NCI-H524 (cell line): ENCODE measurements around the gene PLEKHA8.

ENCODE experiments used
- DNase-seq, 2 experiments: peaks; one replicate each; lab custom pipeline; 2025; lab: John Stamatoyannopoulos, UW

PLEKHA8 gene, protein sequence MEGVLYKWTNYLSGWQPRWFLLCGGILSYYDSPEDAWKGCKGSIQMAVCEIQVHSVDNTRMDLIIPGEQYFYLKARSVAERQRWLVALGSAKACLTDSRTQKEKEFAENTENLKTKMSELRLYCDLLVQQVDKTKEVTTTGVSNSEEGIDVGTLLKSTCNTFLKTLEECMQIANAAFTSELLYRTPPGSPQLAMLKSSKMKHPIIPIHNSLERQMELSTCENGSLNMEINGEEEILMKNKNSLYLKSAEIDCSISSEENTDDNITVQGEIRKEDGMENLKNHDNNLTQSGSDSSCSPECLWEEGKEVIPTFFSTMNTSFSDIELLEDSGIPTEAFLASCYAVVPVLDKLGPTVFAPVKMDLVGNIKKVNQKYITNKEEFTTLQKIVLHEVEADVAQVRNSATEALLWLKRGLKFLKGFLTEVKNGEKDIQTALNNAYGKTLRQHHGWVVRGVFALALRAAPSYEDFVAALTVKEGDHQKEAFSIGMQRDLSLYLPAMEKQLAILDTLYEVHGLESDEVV

DNA sequence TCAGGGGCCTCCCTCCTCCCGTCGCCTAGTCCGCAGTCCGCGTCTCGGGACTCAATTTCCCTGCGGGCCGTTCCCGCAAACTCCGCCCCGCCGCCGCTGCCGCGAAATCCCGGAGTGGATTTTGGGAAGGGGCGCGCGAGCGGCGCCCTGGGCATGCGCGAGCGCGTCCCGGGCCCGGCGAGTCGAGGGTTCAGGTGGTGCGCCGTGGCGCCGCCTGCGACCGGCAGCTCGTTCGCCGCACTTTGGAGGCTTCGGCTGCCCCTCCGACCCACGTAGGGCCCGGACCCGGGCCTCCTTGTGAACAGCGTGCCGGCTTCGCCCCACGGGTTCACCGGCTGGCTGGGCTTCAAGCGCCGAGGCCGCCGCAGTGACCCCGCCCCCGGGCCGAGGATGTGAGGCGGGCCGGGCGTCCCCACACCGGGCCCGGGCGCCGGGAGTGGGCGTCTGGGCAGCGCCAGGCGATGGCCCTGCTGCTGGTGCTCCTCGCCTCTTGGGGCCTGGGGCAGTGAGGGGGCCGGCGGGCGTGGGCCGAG, at the start of gene PLEKHA8:
Gene PLEKHA8 (plus strand): TSS at position 197 of the 533 bp plus-strand sequence. CDS start 351 bp downstream, outside the sequence.
- DNase-seq: peak; percentile 82 to 87

GRCh38 chr7:29980151-29980550, 48.1 kb upstream of the PLEKHA8 start:
- DNase-seq: peak in 1 of 2 experiments; percentile 49

DNA sequence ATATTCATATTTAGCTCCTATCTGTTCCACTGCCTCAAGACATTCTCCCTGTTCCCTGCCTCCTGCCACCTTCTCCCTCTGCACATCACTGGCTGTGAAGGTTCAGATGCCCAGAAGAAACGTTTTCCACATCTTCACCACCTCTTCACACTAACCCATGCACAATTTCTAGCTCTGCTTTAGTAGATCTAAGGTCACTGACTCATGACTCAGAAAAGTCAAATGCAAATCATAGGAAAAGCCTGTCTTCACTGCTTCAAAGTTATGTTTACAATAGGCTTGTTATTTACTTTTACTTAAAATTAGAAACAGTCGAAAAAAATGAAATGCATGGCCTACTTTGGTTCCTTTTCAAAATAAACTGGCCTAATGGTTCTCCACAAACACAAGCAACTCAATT, 41.1 kb upstream of the PLEKHA8 start:
- DNase-seq: no peak

DNA sequence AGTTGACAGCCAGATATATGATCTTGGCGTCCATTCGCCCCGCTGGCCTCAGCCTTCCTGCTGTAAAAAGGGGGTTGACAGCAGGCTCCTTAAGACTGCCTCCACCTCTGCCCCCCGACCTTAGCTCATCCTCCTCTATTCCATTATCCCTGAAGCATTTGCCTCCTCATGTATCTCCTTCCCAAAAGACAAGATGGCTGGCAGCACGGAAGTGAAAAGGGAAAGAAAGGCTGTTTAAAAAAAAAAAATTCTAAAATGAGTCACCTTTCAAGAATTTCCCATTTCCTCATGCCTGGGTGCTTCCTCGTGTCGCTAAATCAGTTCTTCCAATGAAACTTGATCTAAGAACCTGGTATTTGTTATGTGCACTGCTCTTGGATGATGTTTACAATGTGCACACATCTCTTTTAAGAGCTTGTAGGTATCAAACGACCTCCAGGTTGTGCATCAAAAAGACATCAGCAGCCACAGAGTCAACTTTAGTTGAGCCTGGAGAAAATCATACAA, 40.3 kb upstream of the PLEKHA8 start:
- DNase-seq: peak in 1 of 2 experiments; percentile 31

GRCh38 chr7:29988424-29989256, 39.6 kb upstream of the PLEKHA8 start:
- DNase-seq: peak; percentile 60 to 79

DNA sequence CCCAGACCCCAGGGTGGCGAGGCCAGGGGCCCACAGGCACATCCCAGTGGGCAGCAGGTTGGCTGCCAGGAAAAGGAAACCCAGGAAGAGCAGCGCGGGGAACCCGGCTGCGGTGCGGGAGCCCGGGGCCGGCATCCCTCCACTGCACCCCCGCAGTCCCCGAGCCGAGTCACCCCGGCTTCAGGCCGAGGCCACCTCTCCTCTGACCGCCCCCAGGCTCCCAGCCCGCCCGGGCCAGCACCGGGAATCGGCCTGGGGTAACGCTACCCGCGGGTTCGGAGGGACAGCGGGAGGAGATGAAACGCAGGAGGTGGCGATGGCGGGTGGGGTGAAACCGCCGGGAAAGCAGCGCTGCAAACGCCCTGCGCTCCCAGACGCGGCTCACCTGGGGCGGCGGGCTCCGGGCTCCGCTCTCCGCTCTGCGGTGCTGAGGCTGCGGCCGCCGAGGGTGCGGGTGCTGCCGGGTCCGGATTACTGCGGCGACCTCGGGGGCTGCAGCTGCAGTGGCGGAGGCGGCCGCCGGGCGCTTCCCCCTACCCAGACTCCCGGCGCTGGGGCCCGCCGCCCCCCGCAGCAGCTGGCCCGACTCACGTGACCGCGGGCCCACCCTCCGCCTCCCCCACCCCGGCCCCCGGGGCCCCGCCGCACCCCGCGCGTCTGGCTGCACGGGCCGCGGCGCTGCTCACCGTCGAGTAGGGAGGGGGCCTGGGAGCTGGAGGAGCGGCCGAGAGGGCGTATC, 38.8 kb upstream of the PLEKHA8 start, which contains the start of gene SCRN1:
Gene SCRN1 (minus strand): TSS at position 545 of the 739 bp plus-strand sequence. CDS start 20,734 bp downstream, outside the sequence.
- peak; percentile 13 to 70 for DNase-seq

DNA sequence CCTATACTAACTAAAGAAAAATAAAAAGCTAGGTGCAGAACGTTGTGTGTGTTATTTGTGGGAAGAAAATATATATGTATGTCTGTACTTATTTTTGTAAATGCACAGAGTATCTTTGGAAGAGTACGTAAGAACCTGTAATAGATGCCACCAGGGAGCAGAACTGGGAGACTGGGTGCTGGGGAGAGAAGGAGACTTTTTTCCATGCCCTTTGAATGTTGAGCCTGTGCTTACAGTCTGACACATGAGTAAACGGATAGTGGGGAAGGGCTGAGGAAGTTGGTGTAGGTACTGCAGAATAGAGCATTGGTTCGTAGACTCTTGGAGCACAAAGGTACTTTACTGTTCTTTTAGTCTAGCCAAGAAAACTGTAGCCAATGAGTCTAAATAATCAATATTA, 37.3 kb upstream of the PLEKHA8 start:
- DNase-seq: no peak

DNA sequence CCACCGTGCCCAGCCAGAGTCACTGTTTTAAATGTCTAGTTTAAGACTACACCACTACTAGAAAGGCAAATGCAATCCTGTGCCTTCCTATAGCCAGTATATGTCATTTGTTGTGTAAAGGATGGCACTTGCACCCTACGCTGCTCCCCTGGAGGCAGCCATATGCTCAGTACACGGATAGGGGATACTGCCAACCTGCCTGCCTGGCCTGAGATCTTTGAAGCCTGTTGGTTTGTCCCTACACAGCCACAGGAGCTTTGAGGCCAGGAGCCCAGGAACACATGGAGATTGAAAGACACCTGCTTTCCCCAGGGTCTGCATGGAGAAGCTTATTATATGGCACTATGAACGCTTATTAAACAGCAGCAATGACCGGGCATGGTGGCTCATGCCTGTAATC, 36.3 kb upstream of the PLEKHA8 start:
- DNase-seq: no peak

DNA sequence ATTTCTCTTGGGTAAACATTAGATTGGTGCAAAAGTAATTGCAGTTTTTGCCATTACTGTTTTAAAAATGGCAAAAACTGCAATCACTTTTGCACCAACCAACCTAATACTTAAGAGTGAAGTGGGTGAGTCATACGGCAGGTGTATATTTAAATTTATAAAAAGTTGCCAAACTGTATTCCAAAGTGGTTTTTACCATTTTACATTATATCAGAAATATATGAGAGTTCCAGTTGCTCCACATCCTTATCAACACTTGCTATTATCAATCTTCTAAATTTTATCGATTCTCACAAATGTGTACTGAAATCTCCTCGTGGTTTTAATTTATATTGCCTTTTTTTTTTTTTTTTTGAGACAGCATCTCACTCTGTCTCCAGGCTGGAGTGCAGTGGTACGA, 35.1 kb upstream of the PLEKHA8 start:
- no peak for DNase-seq

DNA sequence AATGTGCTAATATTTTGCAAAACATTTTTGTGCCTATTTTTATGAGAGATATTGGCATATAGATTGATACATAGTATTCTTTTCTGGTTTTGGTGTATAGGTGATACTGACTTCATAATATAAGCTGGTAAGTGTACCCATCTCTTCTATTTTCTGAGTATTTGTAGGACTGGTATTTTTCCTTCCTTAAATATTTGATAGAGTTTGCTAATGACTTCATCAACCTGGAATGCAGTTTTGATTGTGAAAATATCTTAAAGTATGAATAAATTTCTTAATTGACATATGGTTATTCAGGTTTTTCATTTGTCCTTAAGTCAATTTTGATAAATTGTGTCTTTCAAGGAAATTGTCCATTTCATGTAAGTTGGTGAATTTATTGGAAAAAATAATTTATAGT, 32.6 kb upstream of the PLEKHA8 start:
- no peak for DNase-seq

GRCh38 chr7:29996321-29996720, 31.9 kb upstream of the PLEKHA8 start:
- no peak for DNase-seq

DNA sequence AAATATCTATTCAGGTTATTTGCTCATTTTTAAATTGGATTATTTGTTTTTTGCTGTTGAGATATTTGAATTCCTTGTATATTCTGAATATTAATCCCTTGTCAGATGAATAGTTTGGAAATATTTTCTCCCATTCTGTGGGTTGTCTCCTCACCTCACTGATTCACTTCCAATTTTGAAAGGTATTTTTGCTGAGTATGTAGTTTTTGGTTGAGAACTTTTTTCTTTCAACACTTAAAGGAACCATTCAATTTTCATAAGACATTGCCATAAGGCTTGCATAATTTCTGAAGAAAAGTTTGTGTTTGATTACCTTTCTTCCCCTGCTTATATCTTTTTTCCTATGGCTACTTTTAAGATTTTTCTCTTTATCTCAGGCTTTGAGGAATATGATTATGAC, 29.7 kb upstream of the PLEKHA8 start:
- no peak for DNase-seq

DNA sequence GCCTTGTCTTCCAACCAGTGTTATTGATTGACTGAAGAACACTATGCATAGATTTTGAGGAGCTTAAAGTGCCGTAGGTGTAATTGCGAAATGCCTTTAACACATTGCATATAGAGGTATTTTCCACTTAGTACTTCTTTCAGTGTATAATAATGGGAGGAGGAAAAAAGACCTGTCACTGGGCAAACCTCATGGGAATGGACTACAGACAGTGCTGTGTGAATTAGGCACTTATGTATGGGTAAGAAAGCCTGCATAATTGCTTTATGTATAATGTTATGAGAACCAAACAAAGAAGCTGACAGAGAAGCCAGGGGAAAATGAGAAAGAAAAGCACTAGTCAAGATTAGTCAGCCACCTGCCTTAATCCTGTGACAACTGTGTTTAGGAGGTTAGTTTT, 26.2 kb upstream of the PLEKHA8 start:
- peak in 1 of 2 experiments; percentile 26 for DNase-seq

DNA sequence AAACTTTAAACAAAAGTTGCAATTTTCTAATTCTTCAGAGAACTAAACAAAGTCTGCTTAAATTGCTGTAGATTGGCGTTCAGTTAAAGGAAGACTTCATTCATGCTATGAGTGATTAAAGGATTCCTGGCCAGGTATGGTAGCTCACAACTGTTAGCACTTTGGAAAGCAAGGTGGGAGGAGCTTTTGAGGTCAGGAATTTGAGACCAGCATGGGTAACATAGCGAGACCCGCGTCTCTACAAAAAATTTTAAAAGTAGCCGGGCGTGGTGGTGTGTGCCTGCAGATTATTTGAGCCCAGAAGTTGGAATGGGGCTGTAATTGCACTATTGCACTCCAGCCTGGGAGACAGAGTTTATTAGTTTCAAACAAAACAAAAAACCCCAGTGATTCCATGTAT, 25.1 kb upstream of the PLEKHA8 start:
- no peak for DNase-seq

DNA sequence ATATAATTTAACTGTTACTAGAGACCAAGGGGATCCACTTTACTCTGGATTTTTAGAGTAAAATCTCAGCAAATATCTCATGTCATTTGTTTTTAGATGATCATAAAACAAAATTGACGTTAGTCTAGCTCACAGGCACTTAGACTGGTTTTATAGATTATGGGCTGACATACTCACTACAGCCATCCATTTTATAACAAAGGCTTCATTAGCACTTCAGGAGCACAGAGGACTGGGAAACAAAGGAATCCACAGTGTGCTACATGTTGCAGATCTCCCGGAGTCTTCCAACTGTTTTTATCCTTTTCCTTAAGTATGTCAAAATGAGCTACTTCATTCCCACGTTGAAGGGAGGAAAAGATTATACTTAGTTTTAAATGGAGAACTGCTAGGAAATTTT, 22.7 kb upstream of the PLEKHA8 start:
- DNase-seq: no peak

DNA sequence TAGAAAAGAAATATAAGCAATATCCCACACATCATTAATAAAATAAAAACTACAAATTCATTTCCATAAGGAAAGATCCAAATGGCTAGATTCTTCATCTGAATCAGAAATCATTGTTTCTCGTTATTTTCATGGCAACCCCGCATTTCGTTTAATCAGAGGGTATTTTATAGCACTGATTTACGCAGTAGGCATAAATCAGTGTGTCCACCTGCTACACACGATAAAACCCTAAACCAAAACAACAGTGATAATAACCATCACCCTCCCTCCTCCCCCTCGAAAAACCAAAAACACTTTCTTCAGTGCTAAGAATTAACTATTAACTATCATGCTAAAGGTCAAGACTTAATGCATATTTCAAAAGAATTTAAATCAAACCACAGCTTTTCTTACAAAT, 18.2 kb upstream of the PLEKHA8 start:
- no peak for DNase-seq

DNA sequence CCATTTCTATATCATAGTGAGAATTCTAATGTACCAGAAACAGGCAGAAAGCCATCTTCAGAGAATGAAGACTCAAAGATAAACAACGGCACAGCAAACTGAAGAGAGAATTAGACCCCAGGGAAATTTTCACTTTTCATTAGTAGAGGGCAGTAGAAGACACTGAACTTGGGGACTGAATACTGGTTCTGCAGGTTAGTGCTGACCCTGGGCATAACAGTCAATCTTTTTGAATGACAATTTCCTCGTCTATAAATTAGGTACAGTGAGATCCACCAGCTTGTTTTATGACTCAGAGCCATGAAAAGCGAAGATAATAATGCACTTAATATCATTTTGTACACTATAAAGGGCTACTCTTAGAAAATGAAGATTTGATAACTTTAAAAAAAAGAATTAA, 15.5 kb upstream of the PLEKHA8 start:
- DNase-seq: no peak

DNA sequence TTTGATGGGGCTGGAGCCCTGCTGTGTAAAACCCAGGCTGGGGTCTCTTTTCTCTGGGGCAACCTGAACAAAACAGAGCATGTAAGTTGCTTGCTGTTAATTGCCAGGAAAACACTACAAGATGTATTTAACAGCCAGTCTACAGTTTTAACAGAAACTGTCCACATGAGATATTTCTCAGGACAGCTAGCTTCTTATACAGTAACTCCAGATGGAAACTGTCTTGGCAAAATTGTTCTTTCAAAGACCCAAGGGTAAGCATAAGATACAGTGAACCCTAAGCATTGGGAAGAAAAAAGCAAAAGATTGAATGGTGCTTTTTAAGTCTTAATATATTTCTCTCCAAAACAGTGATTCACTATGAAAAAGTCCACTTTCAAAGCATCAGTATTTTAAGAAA, 9.8 kb upstream of the PLEKHA8 start:
- no peak for DNase-seq

DNA sequence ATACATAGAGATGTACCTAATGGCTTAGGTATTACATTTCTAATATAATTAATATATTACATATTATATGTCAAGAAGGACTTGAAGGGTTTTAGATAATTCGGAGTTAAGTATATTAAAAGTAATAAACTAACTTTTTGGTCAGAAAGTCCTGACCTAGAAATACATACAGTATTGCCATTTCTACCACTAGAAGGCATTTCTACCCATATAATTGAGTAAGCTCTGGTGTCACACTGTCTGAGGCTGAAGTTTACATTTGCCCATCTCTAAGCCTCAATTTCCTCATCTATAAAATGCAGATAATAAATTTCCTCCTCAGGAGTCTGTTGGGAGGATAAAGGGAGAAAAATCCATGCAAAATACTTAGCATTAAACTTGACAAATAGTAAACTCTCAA, 8.8 kb upstream of the PLEKHA8 start:
- DNase-seq: no peak

DNA sequence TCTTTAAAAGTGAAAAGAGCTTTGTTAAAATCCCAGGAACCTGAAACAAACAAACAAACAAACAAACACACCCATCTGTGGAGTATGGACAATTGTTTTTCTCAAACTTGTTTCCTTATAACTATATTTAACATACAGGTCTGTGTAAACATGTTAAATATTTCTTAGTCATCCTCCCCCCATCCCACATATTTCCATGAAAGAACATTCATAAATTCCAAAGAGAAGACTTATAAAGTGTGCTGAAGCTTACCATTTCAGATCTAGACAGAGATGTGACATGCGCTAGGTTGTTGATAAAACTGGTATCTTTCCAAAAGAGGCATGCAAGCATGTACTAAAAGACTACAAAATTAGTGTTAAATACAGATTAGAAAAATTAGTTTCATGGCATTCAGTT, 8.3 kb upstream of the PLEKHA8 start:
- no peak for DNase-seq

- no peak for DNase-seq
These were observed 7.7 kb upstream of the PLEKHA8 start for GRCh38 chr7:30020535-30020934.

- no peak for DNase-seq
These were observed 5.2 kb upstream of the PLEKHA8 start for GRCh38 chr7:30022991-30023390.
